GM23248 (cell line): ENCODE data around the gene MFSD11.

ENCODE experiments used
- EZH2 ChIP-seq: fragments of 200-600 bp; sonication (generic); IDR thresholded peaks from 2 replicates; pipeline ENCODE4 v1.6.1; 2018; ENCODE audit warnings: antibody characterized with exemption, mild to moderate bottlenecking; ENCODE audit not compliant: insufficient read depth, poor library complexity, severe bottlenecking
- EZH2phosphoT487 ChIP-seq: fragments of 200-600 bp; sonication (generic); IDR thresholded peaks from 2 replicates; pipeline ENCODE4 v1.6.1; 2018; ENCODE audit warnings: antibody characterized with exemption, moderate library complexity, mild to moderate bottlenecking, low read depth; ENCODE audit not compliant: insufficient read depth

- TF ChIP-seq EZH2phosphoT487 (no peak), EZH2 (no peak)
These were observed 74.3 kb downstream of the MFSD11 start for GRCh38 chr17:76812263-76812662.
